T-helper 9 cell (primary cell): ENCODE measurements around the gene VSX2.
"Not testable (repeated sequence)": the region's sequence is repeated elsewhere in the genome, so short reads cannot be mapped to it uniquely, and the experiment has no call there.

Experiments used
- DNase-seq: peaks from one replicate; pipeline ENCODE4 v3.0.0-alpha.2; 2020

VSX2 gene

GRCh38 chr14:74260525-74261233 is 21.4 kb downstream of the VSX2 start:
- DNase-seq: no peak

- DNase-seq: no peak
Measured at GRCh38 chr14:74261288-74261687, 22.0 kb downstream of the VSX2 start.

- no peak for DNase-seq
Measured at GRCh38 chr14:74262076-74262475, 22.8 kb downstream of the VSX2 start.

- no peak for DNase-seq
Measured at GRCh38 chr14:74263181-74263580, 23.9 kb downstream of the VSX2 start.

- no peak for DNase-seq
Measured at GRCh38 chr14:74263921-74264320, 24.7 kb downstream of the VSX2 start.

- no peak for DNase-seq
Measured at GRCh38 chr14:74265301-74265965, 26.2 kb downstream of the VSX2 start.

- no peak for DNase-seq
Measured at GRCh38 chr14:74267588-74267987, 28.3 kb downstream of the VSX2 start.

- not testable (repeated sequence) for DNase-seq
Measured at GRCh38 chr14:74270382-74271177, 31.3 kb downstream of the VSX2 start.

- DNase-seq: no peak
Measured at GRCh38 chr14:74271365-74271764, 32.1 kb downstream of the VSX2 start.

GRCh38 chr14:74275241-74275841 is 36.1 kb downstream of the VSX2 start:
- no peak for DNase-seq

- DNase-seq: no peak
Measured at GRCh38 chr14:74278080-74278479, 38.8 kb downstream of the VSX2 start.

- DNase-seq: no peak
Measured at GRCh38 chr14:74281069-74281468, 41.8 kb downstream of the VSX2 start.

GRCh38 chr14:74286736-74287135 is 47.5 kb downstream of the VSX2 start:
- no peak for DNase-seq

GRCh38 chr14:74289801-74290200 is 50.6 kb downstream of the VSX2 start:
- no peak for DNase-seq

GRCh38 chr14:74290415-74290814 is 51.2 kb downstream of the VSX2 start:
- no peak for DNase-seq

GRCh38 chr14:74292061-74292460 is 52.8 kb downstream of the VSX2 start:
- no peak for DNase-seq

GRCh38 chr14:74293606-74294005 is 54.4 kb downstream of the VSX2 start:
- no peak for DNase-seq

- DNase-seq: no peak
Measured at GRCh38 chr14:74296037-74296467, 56.8 kb downstream of the VSX2 start.

GRCh38 chr14:74297986-74298385 is 58.7 kb downstream of the VSX2 start:
- DNase-seq: no peak

- DNase-seq: no peak
Measured at GRCh38 chr14:74299061-74299545, 59.9 kb downstream of the VSX2 start.

GRCh38 chr14:74301594-74302151 is 62.4 kb downstream of the VSX2 start:
- no peak for DNase-seq

- DNase-seq: no peak
Measured at GRCh38 chr14:74302152-74302628, 62.9 kb downstream of the VSX2 start.
